ENCODE measurements around the gene PDLIM4.

DNA sequence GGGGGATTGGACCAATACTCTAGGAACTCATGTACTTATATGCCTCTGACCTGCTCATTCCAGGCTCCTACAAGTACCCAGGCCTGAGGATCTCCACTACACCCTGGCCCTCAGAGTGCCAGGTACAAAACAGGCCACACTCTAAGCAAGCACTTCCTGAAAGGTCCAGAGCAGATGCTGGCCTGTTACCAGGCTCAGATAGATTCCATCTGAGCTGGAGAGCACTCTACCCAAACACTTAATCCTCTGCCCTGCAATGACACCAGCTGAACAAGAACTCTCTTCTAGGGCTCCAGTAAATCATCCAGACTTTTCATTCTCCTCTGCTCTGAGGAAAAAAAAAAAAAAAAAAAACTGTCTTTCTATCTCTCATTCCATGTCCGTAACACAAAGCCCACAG is 32.8 kb upstream of the PDLIM4 start:
- TF ChIP-seq, protein P1, sequence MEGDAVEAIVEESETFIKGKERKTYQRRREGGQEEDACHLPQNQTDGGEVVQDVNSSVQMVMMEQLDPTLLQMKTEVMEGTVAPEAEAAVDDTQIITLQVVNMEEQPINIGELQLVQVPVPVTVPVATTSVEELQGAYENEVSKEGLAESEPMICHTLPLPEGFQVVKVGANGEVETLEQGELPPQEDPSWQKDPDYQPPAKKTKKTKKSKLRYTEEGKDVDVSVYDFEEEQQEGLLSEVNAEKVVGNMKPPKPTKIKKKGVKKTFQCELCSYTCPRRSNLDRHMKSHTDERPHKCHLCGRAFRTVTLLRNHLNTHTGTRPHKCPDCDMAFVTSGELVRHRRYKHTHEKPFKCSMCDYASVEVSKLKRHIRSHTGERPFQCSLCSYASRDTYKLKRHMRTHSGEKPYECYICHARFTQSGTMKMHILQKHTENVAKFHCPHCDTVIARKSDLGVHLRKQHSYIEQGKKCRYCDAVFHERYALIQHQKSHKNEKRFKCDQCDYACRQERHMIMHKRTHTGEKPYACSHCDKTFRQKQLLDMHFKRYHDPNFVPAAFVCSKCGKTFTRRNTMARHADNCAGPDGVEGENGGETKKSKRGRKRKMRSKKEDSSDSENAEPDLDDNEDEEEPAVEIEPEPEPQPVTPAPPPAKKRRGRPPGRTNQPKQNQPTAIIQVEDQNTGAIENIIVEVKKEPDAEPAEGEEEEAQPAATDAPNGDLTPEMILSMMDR (IDR thresholded peaks at IDR 0.05; ENCODE audit: poor library complexity, severe bottlenecking), result no peak
- TF ChIP-seq EZH2 (IDR thresholded peaks at IDR 0.05; ENCODE audit: borderline replicate concordance, insufficient read depth, low read length, poor library complexity, severe bottlenecking), result no peak
- no peak for TF ChIP-seq POLR2AphosphoS5 (IDR thresholded peaks at IDR 0.05)

Measured in neural cell (in vitro differentiated cells).